ENCODE results near the gene CCDC40.

GRCh38 chr17:80132906-80133625 is 96.6 kb downstream of the CCDC40 start:
- TF ChIP-seq, protein P1, sequence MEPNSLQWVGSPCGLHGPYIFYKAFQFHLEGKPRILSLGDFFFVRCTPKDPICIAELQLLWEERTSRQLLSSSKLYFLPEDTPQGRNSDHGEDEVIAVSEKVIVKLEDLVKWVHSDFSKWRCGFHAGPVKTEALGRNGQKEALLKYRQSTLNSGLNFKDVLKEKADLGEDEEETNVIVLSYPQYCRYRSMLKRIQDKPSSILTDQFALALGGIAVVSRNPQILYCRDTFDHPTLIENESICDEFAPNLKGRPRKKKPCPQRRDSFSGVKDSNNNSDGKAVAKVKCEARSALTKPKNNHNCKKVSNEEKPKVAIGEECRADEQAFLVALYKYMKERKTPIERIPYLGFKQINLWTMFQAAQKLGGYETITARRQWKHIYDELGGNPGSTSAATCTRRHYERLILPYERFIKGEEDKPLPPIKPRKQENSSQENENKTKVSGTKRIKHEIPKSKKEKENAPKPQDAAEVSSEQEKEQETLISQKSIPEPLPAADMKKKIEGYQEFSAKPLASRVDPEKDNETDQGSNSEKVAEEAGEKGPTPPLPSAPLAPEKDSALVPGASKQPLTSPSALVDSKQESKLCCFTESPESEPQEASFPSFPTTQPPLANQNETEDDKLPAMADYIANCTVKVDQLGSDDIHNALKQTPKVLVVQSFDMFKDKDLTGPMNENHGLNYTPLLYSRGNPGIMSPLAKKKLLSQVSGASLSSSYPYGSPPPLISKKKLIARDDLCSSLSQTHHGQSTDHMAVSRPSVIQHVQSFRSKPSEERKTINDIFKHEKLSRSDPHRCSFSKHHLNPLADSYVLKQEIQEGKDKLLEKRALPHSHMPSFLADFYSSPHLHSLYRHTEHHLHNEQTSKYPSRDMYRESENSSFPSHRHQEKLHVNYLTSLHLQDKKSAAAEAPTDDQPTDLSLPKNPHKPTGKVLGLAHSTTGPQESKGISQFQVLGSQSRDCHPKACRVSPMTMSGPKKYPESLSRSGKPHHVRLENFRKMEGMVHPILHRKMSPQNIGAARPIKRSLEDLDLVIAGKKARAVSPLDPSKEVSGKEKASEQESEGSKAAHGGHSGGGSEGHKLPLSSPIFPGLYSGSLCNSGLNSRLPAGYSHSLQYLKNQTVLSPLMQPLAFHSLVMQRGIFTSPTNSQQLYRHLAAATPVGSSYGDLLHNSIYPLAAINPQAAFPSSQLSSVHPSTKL (CRISPR knock-in tag; IDR thresholded peaks at IDR 0.05) = no peak
- TF ChIP-seq NFATC3 (CRISPR knock-in tag; IDR thresholded peaks at IDR 0.05) (no peak), EP300 (IDR thresholded peaks at IDR 0.05; ENCODE audit: low read depth in 2 of 2, low read length in 2 of 2) (no peak), EP300 (CRISPR knock-in tag; IDR thresholded peaks at IDR 0.05; ENCODE audit: borderline replicate concordance) (no peak)
